Osteocyte (in vitro differentiated cells): ENCODE measurements around the gene DNAJC8. TPM values are rescaled to one million over a fixed set of nuclear protein-coding genes. Genes with fewer than 3 reads are reported as not detected.

Source experiments
- DNase-seq: peaks from one replicate; pipeline ENCODE4 v3.0.0; 2021; ENCODE audit warnings: mixed read lengths; ENCODE audit not compliant: unreplicated experiment; ENCODE audit errors: extremely low spot score
- H3K27ac Mint-ChIP-seq: one replicate; pipeline ENCODE4 v1.8.0; 2021; ENCODE audit warnings: mild to moderate bottlenecking, mixed read lengths; ENCODE audit not compliant: unreplicated experiment
- H3K27me3 Mint-ChIP-seq: one replicate; pipeline ENCODE4 v1.8.0; 2021; ENCODE audit warnings: mixed read lengths; ENCODE audit not compliant: unreplicated experiment
- H3K36me3 Mint-ChIP-seq: one replicate; pipeline ENCODE4 v1.8.0; 2021; ENCODE audit warnings: mixed read lengths; ENCODE audit not compliant: unreplicated experiment
- H3K4me1 Mint-ChIP-seq: one replicate; pipeline ENCODE4 v1.8.0; 2021; ENCODE audit warnings: mixed read lengths; ENCODE audit not compliant: unreplicated experiment
- H3K4me3 Mint-ChIP-seq: one replicate; pipeline ENCODE4 v1.8.0; 2021; ENCODE audit warnings: mild to moderate bottlenecking, moderate library complexity, mixed read lengths; ENCODE audit not compliant: unreplicated experiment
- H3K9me3 Mint-ChIP-seq: one replicate; pipeline ENCODE4 v1.8.0; 2021; ENCODE audit warnings: mixed read lengths; ENCODE audit not compliant: unreplicated experiment
- CTCF ChIP-seq: fragments of 200-600 bp; sonication (generic); IDR thresholded peaks from 2 replicates; pipeline ENCODE4 v1.5.0; 2021; ENCODE audit warnings: antibody characterized with exemption, mild to moderate bottlenecking, moderate library complexity
- total RNA-seq: library from RNA; stranded (reverse); gene quantifications from 2 replicates; pipeline ENCODE4 v1.2.1, GENCODE V29; 2021

The DNAJC8 gene
- total RNA-seq, 1 donor from 2014 or later = 92.2 TPM

GRCh38 chr1:28163496-28164161, 69.2 kb downstream of the DNAJC8 start:
- H3K27me3 Mint-ChIP-seq = no peaks in the 10 kb centered on the region
- H3K9me3 Mint-ChIP-seq = peaks cover 5% of the 10 kb centered on the region
- peaks cover 3% of the 10 kb centered on the region for H3K4me1 Mint-ChIP-seq
- TF ChIP-seq CTCF = no peak
- H3K36me3 Mint-ChIP-seq = no peaks in the 10 kb centered on the region
- no peak overlapping the region for H3K4me3 Mint-ChIP-seq
- H3K27ac Mint-ChIP-seq = no peak overlapping the region
- no peak for DNase-seq

- H3K9me3 Mint-ChIP-seq = peaks cover 5% of the 10 kb centered on the region
- DNase-seq = no peak
- no peak for TF ChIP-seq CTCF
- H3K4me3 Mint-ChIP-seq = no peak overlapping the region
- no peaks in the 10 kb centered on the region for H3K36me3 Mint-ChIP-seq
- no peak overlapping the region for H3K27ac Mint-ChIP-seq
- peaks cover 3% of the 10 kb centered on the region for H3K4me1 Mint-ChIP-seq
- no peaks in the 10 kb centered on the region for H3K27me3 Mint-ChIP-seq
Measured at GRCh38 chr1:28162151-28162550, 70.7 kb downstream of the DNAJC8 start.

GRCh38 chr1:28161751-28162150, 71.1 kb downstream of the DNAJC8 start:
- H3K36me3 Mint-ChIP-seq = no peaks in the 10 kb centered on the region
- no peak overlapping the region for H3K27ac Mint-ChIP-seq
- no peaks in the 10 kb centered on the region for H3K27me3 Mint-ChIP-seq
- H3K9me3 Mint-ChIP-seq = peaks cover 5% of the 10 kb centered on the region
- TF ChIP-seq CTCF = no peak
- no peak for DNase-seq
- H3K4me3 Mint-ChIP-seq = no peak overlapping the region
- H3K4me1 Mint-ChIP-seq = peaks cover 3% of the 10 kb centered on the region

- H3K4me1 Mint-ChIP-seq = peaks cover 3% of the 10 kb centered on the region
- no peak for TF ChIP-seq CTCF
- DNase-seq = no peak
- H3K36me3 Mint-ChIP-seq = no peaks in the 10 kb centered on the region
- H3K4me3 Mint-ChIP-seq = no peak overlapping the region
- H3K27me3 Mint-ChIP-seq = no peaks in the 10 kb centered on the region
- peaks cover 2% of the 10 kb centered on the region for H3K9me3 Mint-ChIP-seq
- peak overlapping the region; percentile 48 for H3K27ac Mint-ChIP-seq
Measured at GRCh38 chr1:28160782-28161266, 72.0 kb downstream of the DNAJC8 start.

GRCh38 chr1:28159680-28160079, 73.1 kb downstream of the DNAJC8 start:
- no peak overlapping the region for H3K27ac Mint-ChIP-seq

More at GRCh38 chr1:28159680-28160079, 73.1 kb downstream of the DNAJC8 start:
- Mint-ChIP-seq H3K36me3 (no peaks in the 10 kb centered on the region), H3K27me3 (no peaks in the 10 kb centered on the region), H3K4me3 (no peak overlapping the region), H3K9me3 (no peaks in the 10 kb centered on the region), H3K4me1 (peaks cover 3% of the 10 kb centered on the region)
- no peak for TF ChIP-seq CTCF
- no peak for DNase-seq
